Endothelial cell of umbilical vein (primary cell): Measurements from ENCODE around the gene ZBTB20. TPM values are rescaled to one million over a fixed set of nuclear protein-coding genes. Genes with fewer than 3 reads are reported as not detected.

Experiments
- BruUV-seq: library from RNA; stranded (reverse); fragments of 400-500 nt; replicated peaks from 2 replicates; lab custom pipeline; 2021; lab: Mats Ljungman, UMichigan
- CTCF ChIA-PET: fragments of 300-600, 350-600 bp; sonication (Branson Sonifier 250); formaldehyde crosslinking; loops from one replicate; lab custom pipeline; 2021; ENCODE audit warnings: antibody characterized with exemption, inconsistent platforms; lab: Charles Lee
- POLR2A ChIA-PET: fragments of 300-600, 350-600 bp; sonication (Branson Sonifier 250); formaldehyde crosslinking; loops from one replicate; lab custom pipeline; 2021; ENCODE audit warnings: antibody characterized with exemption, inconsistent platforms; lab: Charles Lee
- DNase-seq: peaks from one replicate; pipeline ENCODE4 v3.0.0-alpha.2; 2011; ENCODE audit warnings: low read depth, low spot score
- FAIRE-seq: peaks from 2 replicates; lab custom pipeline; 2011; peaks lifted over from hg19 to GRCh38; lab: Jason Lieb, UNC
- H2AFZ ChIP-seq: 2 replicates; pipeline ENCODE4 v1.6.0; 2012; ENCODE audit warnings: low read depth, low read length, control low read depth, inconsistent platforms
- H3K27ac ChIP-seq: 2 replicates; pipeline ENCODE4 v1.5.1; 2011; ENCODE audit warnings: low read depth, mild to moderate bottlenecking, control low read depth, low read length, moderate library complexity; ENCODE audit not compliant: insufficient read depth
- H3K27me3 ChIP-seq, 2 experiments: 2 replicates each; pipeline versions ENCODE4 v1.6.0 to v1.6.1; 2011; ENCODE audit warnings: low read length in 2 of 2, mixed read lengths in 1 of 2; ENCODE audit not compliant: control insufficient read depth in 2 of 2, insufficient read depth in 2 of 2
- H3K36me3 ChIP-seq, 2 experiments: 2 replicates in 1 of 2; 3 replicates in 1 of 2; pipeline ENCODE4 v1.5.1; 2011; ENCODE audit warnings: low read length in 2 of 2, mild to moderate bottlenecking in 1 of 2, moderate library complexity in 1 of 2; ENCODE audit not compliant: control insufficient read depth in 2 of 2, insufficient read depth in 2 of 2; ENCODE audit errors: extremely low read depth in 1 of 2
- H3K4me1 ChIP-seq: 3 replicates; pipeline ENCODE4 v1.5.1; 2011; ENCODE audit warnings: mild to moderate bottlenecking, low read length; ENCODE audit not compliant: control insufficient read depth, insufficient read depth; ENCODE audit errors: extremely low read depth
- H3K4me2 ChIP-seq: 2 replicates; pipeline ENCODE4 v1.6.1; 2011; ENCODE audit warnings: low read length, control low read depth, mixed read lengths; ENCODE audit not compliant: insufficient read depth
- H3K4me3 ChIP-seq, 3 experiments: fragments of 200-600 bp in 1 of 3; sonication (generic), shearing (Covaris generic) in 1 of 3; replicated peaks in 1 of 3; 2 replicates each; pipeline ENCODE4 v1.5.1; 2011 to 2016; ENCODE audit warnings: control low read depth in 3 of 3, low read length in 3 of 3, mild to moderate bottlenecking in 2 of 3, inconsistent platforms in 1 of 3, low read depth in 1 of 3, moderate library complexity in 1 of 3; ENCODE audit not compliant: insufficient read depth in 1 of 3
- H3K79me2 ChIP-seq: 2 replicates; pipeline ENCODE4 v1.6.0; 2012; ENCODE audit warnings: low read length, inconsistent platforms; ENCODE audit not compliant: control insufficient read depth, insufficient read depth
- H3K9ac ChIP-seq: replicated peaks from 2 replicates; pipeline ENCODE3; 2011; ENCODE audit warnings: low read length, control low read depth; ENCODE audit not compliant: insufficient read depth; ENCODE audit errors: extremely low read depth
- H3K9me1 ChIP-seq: replicated peaks from 3 replicates; pipeline ENCODE4 v1.6.0; 2011; ENCODE audit warnings: mild to moderate bottlenecking, low read length; ENCODE audit not compliant: control insufficient read depth, insufficient read depth; ENCODE audit errors: extremely low read depth
- H3K9me3 ChIP-seq: replicated peaks from 2 replicates; pipeline ENCODE4 v1.5.1; 2012; ENCODE audit warnings: low read length, inconsistent platforms; ENCODE audit not compliant: control insufficient read depth, insufficient read depth
- H4K20me1 ChIP-seq: replicated peaks from 2 replicates; pipeline ENCODE3; 2011; ENCODE audit warnings: mild to moderate bottlenecking, low read length; ENCODE audit not compliant: control insufficient read depth, insufficient read depth; ENCODE audit errors: extremely low read depth
- CTCF ChIP-seq, 2 donors: IDR thresholded peaks; 1 replicate in 1 of 2; 2 replicates in 1 of 2; pipeline ENCODE4 v1.5.1; 2011; ENCODE audit warnings: low read length in 2 of 2, mild to moderate bottlenecking in 2 of 2, moderate library complexity in 2 of 2, control low read depth in 1 of 2, inconsistent platforms in 1 of 2, low read depth in 1 of 2; ENCODE audit not compliant: insufficient read depth in 1 of 2; ENCODE audit errors: extremely low read depth in 1 of 2
- FOS ChIP-seq: IDR thresholded peaks from 2 replicates; pipeline ENCODE4 v1.6.1; 2011; ENCODE audit warnings: mild to moderate bottlenecking, low read length, moderate library complexity, borderline replicate concordance; ENCODE audit not compliant: insufficient read depth
- GATA2 ChIP-seq: IDR thresholded peaks from 2 replicates; pipeline ENCODE4 v1.7.0; 2011; ENCODE audit warnings: low read depth, mild to moderate bottlenecking, moderate library complexity, mixed read lengths, low read length; ENCODE audit not compliant: insufficient read length, insufficient read depth
- JUN ChIP-seq: IDR thresholded peaks from 2 replicates; pipeline ENCODE4 v1.6.1; 2011; ENCODE audit warnings: borderline replicate concordance, low read depth; ENCODE audit not compliant: insufficient read length, insufficient read depth
- MAX ChIP-seq: IDR thresholded peaks from 2 replicates; pipeline ENCODE4 v1.6.1; 2011; ENCODE audit not compliant: insufficient read depth, insufficient read length
- POLR2A ChIP-seq: IDR thresholded peaks from 2 replicates; pipeline ENCODE4 v1.6.1; 2012; ENCODE audit warnings: low read depth, mild to moderate bottlenecking, control low read depth, low read length
- POLR2AphosphoS5 ChIP-seq: IDR thresholded peaks from 2 replicates; pipeline ENCODE4 v1.6.1; 2012; ENCODE audit warnings: low read depth, mild to moderate bottlenecking, control low read depth, low read length, moderate library complexity; ENCODE audit not compliant: insufficient read depth
- dilution Hi-C: fragments of 300-500 bp; cut with MboI; formaldehyde crosslinking; loops from one replicate; pipeline ENCODE4 v1.15.0; 2019; ENCODE audit warnings: low sequenced_read_pairs; ENCODE audit not compliant: extremely low pct_ligation_motif_present
- intact Hi-C: fragments of 100-400 bp; cut with micrococcal nuclease; formaldehyde crosslinking; loops from one replicate; pipeline ENCODE4 v1.10.0; 2022
- polyA plus RNA-seq, 4 experiments: library from polyadenylated mRNA; depleted of rRNA in 3 of 4; stranded (reverse) in 3 of 4; unstranded in 1 of 4; fragments of >200 nt; gene quantifications; 2 replicates each; pipeline versions ENCODE4 v1.2.1 to v1.2.3, GENCODE V29; 2011 to 2012; ENCODE audit warnings: missing spikeins in 1 of 4
- total RNA-seq: library from RNA; stranded (reverse); gene quantifications from 2 replicates; pipeline ENCODE4 v1.2.3, GENCODE V29; 2021

ZBTB20 gene
- total and polyA plus RNA-seq, 2 donors (not counting 3 experiments of a cell fraction or from before 2014, with no cell fraction given), result 2.1 to 20.5 TPM

- no peaks in the 10 kb centered on the region for H3K4me1 ChIP-seq
- CTCF ChIA-PET, result interaction anchor here (0.7 kb wide), 1 partner anchor 17 kb away, joined by 3 read pairs; no protein-coding TSS in a partner anchor
- DNase-seq, result peak; percentile 22
- H3K27ac ChIP-seq, result no peak overlapping the region
- intact Hi-C loops (loop anchor here (2.0 kb wide), 1 partner anchor 38 kb away; the partner anchor contains the start of gene ZBTB20), dilution Hi-C loops (no loop called here)
- H3K4me3 ChIP-seq, result no peak overlapping the region
- H3K9me3 ChIP-seq, result no peaks in the 10 kb centered on the region
- no TSS peak for BruUV-seq
- H3K36me3 ChIP-seq, result no peaks in the 10 kb centered on the region
- no peaks in the 10 kb centered on the region for H3K9me1 ChIP-seq
- H3K4me2 ChIP-seq, result no peak overlapping the region
- no peak for FAIRE-seq
- TF ChIP-seq FOS (peak; percentile 90), MAX (no peak), POLR2A (no peak), POLR2AphosphoS5 (no peak), GATA2 (no peak), CTCF (IDR thresholded peaks at IDR 0.05; ENCODE audit: extremely low read depth in 1 of 2, insufficient read depth in 1 of 2, low read depth in 1 of 2, low read length in 2 of 2) (no peak), JUN (peak; percentile 39)
- no peaks in the 10 kb centered on the region for H3K79me2 ChIP-seq
- H4K20me1 ChIP-seq, result no peaks in the 10 kb centered on the region
- no peak overlapping the region for H3K9ac ChIP-seq
- POLR2A ChIA-PET, result no interaction called here
- H2AFZ ChIP-seq, result no peak overlapping the region
- no peaks in the 10 kb centered on the region for H3K27me3 ChIP-seq
These were observed 38.5 kb downstream of the ZBTB20 start for GRCh38 chr3:115108614-115109013.
